GM11168 (cell line): ENCODE results near the gene SNX9.
"Not testable (repeated sequence)": the region's sequence is repeated elsewhere in the genome, so short reads cannot be mapped to it uniquely, and the experiment has no call there.

ENCODE experiments used
- in situ Hi-C: fragments of 300-500 bp; cut with MboI; formaldehyde crosslinking; loops from one replicate; pipeline ENCODE4 v1.12.0; 2022; ENCODE audit warnings: low sequenced_read_pairs; ENCODE audit not compliant: unreplicated experiment

Gene SNX9

GRCh38 chr6:157907651-157908050 lies 84.6 kb downstream of the SNX9 start:
- in situ Hi-C loops = no loop called here

GRCh38 chr6:157908369-157909281 lies 85.6 kb downstream of the SNX9 start:
- in situ Hi-C loops = no loop called here

- in situ Hi-C loops = no loop called here
Measured at GRCh38 chr6:157909282-157909664, 86.2 kb downstream of the SNX9 start.

- in situ Hi-C loops = no loop called here
Measured at GRCh38 chr6:157911278-157911677, 88.2 kb downstream of the SNX9 start.

- in situ Hi-C loops = no loop called here
Measured at GRCh38 chr6:157911786-157912185, 88.7 kb downstream of the SNX9 start.

GRCh38 chr6:157912326-157912725 lies 89.3 kb downstream of the SNX9 start:
- in situ Hi-C loops = no loop called here

- in situ Hi-C loops = no loop called here
Measured at GRCh38 chr6:157921685-157922367, 98.8 kb downstream of the SNX9 start.

GRCh38 chr6:157925771-157926170 lies 102.7 kb downstream of the SNX9 start:
- in situ Hi-C loops = no loop called here

GRCh38 chr6:157927011-157927410 lies 104.0 kb downstream of the SNX9 start:
- in situ Hi-C loops = no loop called here

GRCh38 chr6:157928428-157928827 lies 105.4 kb downstream of the SNX9 start:
- in situ Hi-C loops = no loop called here

GRCh38 chr6:157929076-157929475 lies 106.0 kb downstream of the SNX9 start:
- in situ Hi-C loops = no loop called here

GRCh38 chr6:157929765-157930319 lies 106.8 kb downstream of the SNX9 start:
- in situ Hi-C loops = no loop called here

- in situ Hi-C loops = no loop called here
Measured at GRCh38 chr6:157935786-157936185, 112.7 kb downstream of the SNX9 start.

- in situ Hi-C loops = no loop called here
Measured at GRCh38 chr6:157937318-157937717, 114.3 kb downstream of the SNX9 start.

- in situ Hi-C loops = no loop called here
Measured at GRCh38 chr6:157937916-157938315, 114.9 kb downstream of the SNX9 start.

GRCh38 chr6:157940375-157941036 lies 117.5 kb downstream of the SNX9 start:
- in situ Hi-C loops = not testable (repeated sequence)

- in situ Hi-C loops = no loop called here
Measured at GRCh38 chr6:157941101-157941863, 118.2 kb downstream of the SNX9 start.

- in situ Hi-C loops = no loop called here
Measured at GRCh38 chr6:157942351-157942750, 119.3 kb downstream of the SNX9 start.

GRCh38 chr6:157943249-157943963 lies 120.4 kb downstream of the SNX9 start:
- in situ Hi-C loops = no loop called here

- in situ Hi-C loops = no loop called here
Measured at GRCh38 chr6:157943964-157944283, 120.9 kb downstream of the SNX9 start.
